ENCODE results near the gene HELZ2. TPM values are rescaled to one million over a fixed set of nuclear protein-coding genes. Genes with fewer than 3 reads are reported as not detected.

HELZ2 gene
- total and polyA plus RNA-seq, 2 of the 4 experiments (the other 2 are of a cell fraction): 4.7 to 10.6 TPM

- Histone ChIP-seq H4K91ac (ENCODE audit: insufficient read depth, low read depth, low read length) (no peak overlapping the region), H3K79me1 (ENCODE audit: low read depth in 1 of 2, low read length in 2 of 2) (no peaks in the 10 kb centered on the region), H3K56ac (ENCODE audit: extremely low read depth, insufficient read depth, low read length) (no peak overlapping the region), H4K8ac (ENCODE audit: low read depth in 2 of 2, low read length in 2 of 2) (no peak overlapping the region), H3K14ac (replicated peaks; ENCODE audit: low read depth, low read length) (no peak overlapping the region), H2AFZ (replicated peaks; ENCODE audit: low read length, poor library complexity) (no peak overlapping the region), H3K9ac (ENCODE audit: low read depth, low read length) (no peak overlapping the region), H3K36me3 (ENCODE audit: control insufficient read depth, insufficient read depth, low read length) (no peaks in the 10 kb centered on the region), H3K23ac (ENCODE audit: low read depth, low read length) (no peak overlapping the region), H3K27me3 (ENCODE audit: control insufficient read depth, insufficient read depth, low read length) (peaks cover 36% of the 10 kb centered on the region), H2BK20ac (ENCODE audit: low read depth, low read length) (no peak overlapping the region), H3K4me3 (ENCODE audit: insufficient read depth, low read depth, low read length) (no peak overlapping the region), H2AK5ac (ENCODE audit: low read depth, low read length) (no peak overlapping the region), H4K20me1 (ENCODE audit: insufficient read depth, low read length) (no peaks in the 10 kb centered on the region; the same call in 1 of the 2 replicates), H3K9me1 (ENCODE audit: insufficient read depth, low read length) (no peaks in the 10 kb centered on the region), H2AK9ac (replicated peaks; ENCODE audit: low read depth, low read length, poor library complexity) (peak overlapping the region; percentile 42), H3K9me3 (ENCODE audit: control insufficient read depth, insufficient read depth, low read length) (no peaks in the 10 kb centered on the region), H3K18ac (ENCODE audit: low read depth, low read length) (no peak overlapping the region), H4K5ac (ENCODE audit: low read depth, low read length) (no peak overlapping the region), H3K4me2 (ENCODE audit: low read depth, low read length) (no peak overlapping the region), H3K27ac (ENCODE audit: insufficient read depth, low read length) (no peak overlapping the region), H2BK120ac (ENCODE audit: low read depth, low read length) (no peak overlapping the region), H2BK15ac (ENCODE audit: low read depth, low read length) (no peak overlapping the region), H3K4me1 (ENCODE audit: control insufficient read depth, insufficient read depth, low read length) (peaks cover 5% of the 10 kb centered on the region; the same call in 1 of the 2 replicates), H3K4ac (ENCODE audit: low read depth, low read length) (no peak overlapping the region), H2BK5ac (ENCODE audit: low read depth, low read length, poor library complexity, severe bottlenecking) (no peak overlapping the region)
- in situ Hi-C loops (cut with MboI; ENCODE audit: low sequenced_read_pairs): no loop called here
- no TSS peak for BruUV-seq (replicated peaks)
- DNase-seq (no peak), ATAC-seq (ENCODE audit: low read depth) (no peak)
- ChIA-PET POLR2A (ENCODE audit: unreplicated experiment) (no interaction called here), CTCF (no interaction called here)
- dilution Hi-C loops (cut with HindIII; ENCODE audit: low sequenced_read_pairs, unreplicated experiment): no loop called here
- no peak for TF ChIP-seq FOS (IDR thresholded peaks at IDR 0.05; ENCODE audit: low read depth, low read length)
- TF ChIP-seq, protein P1, sequence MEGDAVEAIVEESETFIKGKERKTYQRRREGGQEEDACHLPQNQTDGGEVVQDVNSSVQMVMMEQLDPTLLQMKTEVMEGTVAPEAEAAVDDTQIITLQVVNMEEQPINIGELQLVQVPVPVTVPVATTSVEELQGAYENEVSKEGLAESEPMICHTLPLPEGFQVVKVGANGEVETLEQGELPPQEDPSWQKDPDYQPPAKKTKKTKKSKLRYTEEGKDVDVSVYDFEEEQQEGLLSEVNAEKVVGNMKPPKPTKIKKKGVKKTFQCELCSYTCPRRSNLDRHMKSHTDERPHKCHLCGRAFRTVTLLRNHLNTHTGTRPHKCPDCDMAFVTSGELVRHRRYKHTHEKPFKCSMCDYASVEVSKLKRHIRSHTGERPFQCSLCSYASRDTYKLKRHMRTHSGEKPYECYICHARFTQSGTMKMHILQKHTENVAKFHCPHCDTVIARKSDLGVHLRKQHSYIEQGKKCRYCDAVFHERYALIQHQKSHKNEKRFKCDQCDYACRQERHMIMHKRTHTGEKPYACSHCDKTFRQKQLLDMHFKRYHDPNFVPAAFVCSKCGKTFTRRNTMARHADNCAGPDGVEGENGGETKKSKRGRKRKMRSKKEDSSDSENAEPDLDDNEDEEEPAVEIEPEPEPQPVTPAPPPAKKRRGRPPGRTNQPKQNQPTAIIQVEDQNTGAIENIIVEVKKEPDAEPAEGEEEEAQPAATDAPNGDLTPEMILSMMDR (conservative IDR thresholded peaks at IDR 0.05; ENCODE audit: low read depth, low read length): no peak
- TF ChIP-seq MAFK (IDR thresholded peaks at IDR 0.05; ENCODE audit: low read depth, low read length): no peak
- no peak for TF ChIP-seq BHLHE40 (IDR thresholded peaks at IDR 0.05; ENCODE audit: low read depth, low read length)
- no peak for TF ChIP-seq CHD1 (IDR thresholded peaks at IDR 0.05; ENCODE audit: low read depth, low read length)
- TF ChIP-seq RCOR1 (IDR thresholded peaks at IDR 0.05; ENCODE audit: insufficient replicate concordance, low read length): no peak
- no peak for TF ChIP-seq SMC3 (IDR thresholded peaks at IDR 0.05; ENCODE audit: low read depth, low read length)
- TF ChIP-seq POLR2A (IDR thresholded peaks at IDR 0.05; ENCODE audit: low read depth, low read length): no peak
- TF ChIP-seq, protein P2, sequence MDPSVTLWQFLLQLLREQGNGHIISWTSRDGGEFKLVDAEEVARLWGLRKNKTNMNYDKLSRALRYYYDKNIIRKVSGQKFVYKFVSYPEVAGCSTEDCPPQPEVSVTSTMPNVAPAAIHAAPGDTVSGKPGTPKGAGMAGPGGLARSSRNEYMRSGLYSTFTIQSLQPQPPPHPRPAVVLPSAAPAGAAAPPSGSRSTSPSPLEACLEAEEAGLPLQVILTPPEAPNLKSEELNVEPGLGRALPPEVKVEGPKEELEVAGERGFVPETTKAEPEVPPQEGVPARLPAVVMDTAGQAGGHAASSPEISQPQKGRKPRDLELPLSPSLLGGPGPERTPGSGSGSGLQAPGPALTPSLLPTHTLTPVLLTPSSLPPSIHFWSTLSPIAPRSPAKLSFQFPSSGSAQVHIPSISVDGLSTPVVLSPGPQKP (IDR thresholded peaks at IDR 0.05; ENCODE audit: borderline replicate concordance, low read depth, low read length): no peak
- intact Hi-C loops (cut with micrococcal nuclease): no loop called here
- WGBS, 2 experiments (ENCODE audit: extremely low coverage in 2 of 2, insufficient read length in 1 of 2): 77% methylated on average over 5 of the region's 18 CpGs; no CpG with 5 or more reads in 1 of the 2 experiments
These were observed 24.3 kb downstream of the HELZ2 start for GRCh38 chr20:63549679-63550282.
